ENCODE data around the gene RPL38.

DNA sequence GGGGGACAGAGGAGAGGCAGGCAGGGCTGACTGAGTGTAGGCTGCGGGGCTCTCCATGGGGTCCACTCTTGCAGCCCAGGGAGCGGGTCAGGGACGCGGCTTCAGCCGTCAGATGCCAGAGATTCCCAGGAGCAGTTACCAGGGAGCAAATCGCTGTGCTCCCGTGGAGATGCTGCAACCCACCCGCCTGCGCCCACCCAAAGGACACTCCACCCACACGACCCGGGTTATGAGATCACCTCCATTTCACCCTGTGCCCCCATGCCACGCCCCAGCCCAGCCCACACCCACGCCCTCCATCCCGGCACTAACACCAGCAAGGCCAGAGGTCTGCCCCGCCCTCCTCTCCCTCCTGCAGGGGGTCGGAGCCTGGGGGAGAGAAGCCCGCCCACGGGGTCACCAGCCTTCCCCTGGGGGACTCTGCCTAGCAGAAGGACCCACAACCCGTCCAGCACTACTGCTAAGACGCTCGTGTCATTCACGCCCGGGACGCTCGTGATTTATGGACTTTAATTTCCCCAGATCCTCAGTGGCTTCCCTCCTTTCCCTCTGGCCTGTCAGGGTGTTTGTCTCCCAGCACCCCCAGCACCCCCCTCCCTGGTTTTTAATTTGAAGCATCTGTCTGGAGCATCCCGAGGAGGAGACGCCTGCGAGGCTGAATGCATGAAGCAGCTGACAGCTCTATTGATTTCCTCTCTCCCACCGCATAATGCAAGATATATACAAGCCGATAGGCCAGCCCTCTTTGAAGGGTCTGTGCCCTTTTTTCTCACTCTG lies 6.7 kb upstream of the RPL38 start:
- TF ChIP-seq, protein P1, sequence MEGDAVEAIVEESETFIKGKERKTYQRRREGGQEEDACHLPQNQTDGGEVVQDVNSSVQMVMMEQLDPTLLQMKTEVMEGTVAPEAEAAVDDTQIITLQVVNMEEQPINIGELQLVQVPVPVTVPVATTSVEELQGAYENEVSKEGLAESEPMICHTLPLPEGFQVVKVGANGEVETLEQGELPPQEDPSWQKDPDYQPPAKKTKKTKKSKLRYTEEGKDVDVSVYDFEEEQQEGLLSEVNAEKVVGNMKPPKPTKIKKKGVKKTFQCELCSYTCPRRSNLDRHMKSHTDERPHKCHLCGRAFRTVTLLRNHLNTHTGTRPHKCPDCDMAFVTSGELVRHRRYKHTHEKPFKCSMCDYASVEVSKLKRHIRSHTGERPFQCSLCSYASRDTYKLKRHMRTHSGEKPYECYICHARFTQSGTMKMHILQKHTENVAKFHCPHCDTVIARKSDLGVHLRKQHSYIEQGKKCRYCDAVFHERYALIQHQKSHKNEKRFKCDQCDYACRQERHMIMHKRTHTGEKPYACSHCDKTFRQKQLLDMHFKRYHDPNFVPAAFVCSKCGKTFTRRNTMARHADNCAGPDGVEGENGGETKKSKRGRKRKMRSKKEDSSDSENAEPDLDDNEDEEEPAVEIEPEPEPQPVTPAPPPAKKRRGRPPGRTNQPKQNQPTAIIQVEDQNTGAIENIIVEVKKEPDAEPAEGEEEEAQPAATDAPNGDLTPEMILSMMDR (IDR thresholded peaks at IDR 0.05) = no peak
- no peak for TF ChIP-seq POLR2A (IDR thresholded peaks at IDR 0.05)

Data from testis (tissue), 2 donors.